ENCODE data around the gene HSD17B12.

The HSD17B12 gene

GRCh38 chr11:43853781-43854180 lies 173.2 kb downstream of the HSD17B12 start:
- DNase-seq (ENCODE audit: insufficient read length, low spot score) (no peak), FAIRE-seq (no peak)

GRCh38 chr11:43856993-43857392 lies 176.5 kb downstream of the HSD17B12 start:
- no peak for DNase-seq (ENCODE audit: insufficient read length, low spot score)
- FAIRE-seq = no peak

GRCh38 chr11:43861141-43861540 lies 180.6 kb downstream of the HSD17B12 start:
- FAIRE-seq = no peak
- no peak for DNase-seq (ENCODE audit: insufficient read length, low spot score)

- DNase-seq (ENCODE audit: insufficient read length, low spot score) (no peak), FAIRE-seq (no peak)
These were observed 186.0 kb downstream of the HSD17B12 start for GRCh38 chr11:43866520-43866919.

GRCh38 chr11:43866969-43867368 lies 186.4 kb downstream of the HSD17B12 start:
- no peak for DNase-seq (ENCODE audit: insufficient read length, low spot score)
- FAIRE-seq = no peak

- FAIRE-seq (peak; percentile 96), DNase-seq (ENCODE audit: insufficient read length, low spot score) (peak; percentile 62)
These were observed 188.5 kb downstream of the HSD17B12 start for GRCh38 chr11:43868852-43869567.

- no peak for DNase-seq (ENCODE audit: insufficient read length, low spot score)
- FAIRE-seq = no peak
These were observed 190.5 kb downstream of the HSD17B12 start for GRCh38 chr11:43871051-43871450.

GRCh38 chr11:43872995-43873394 lies 192.5 kb downstream of the HSD17B12 start:
- DNase-seq (ENCODE audit: insufficient read length, low spot score) (no peak), FAIRE-seq (no peak)

- no peak for DNase-seq (ENCODE audit: insufficient read length, low spot score)
- FAIRE-seq = no peak
These were observed 193.5 kb downstream of the HSD17B12 start for GRCh38 chr11:43874078-43874477.

- FAIRE-seq (no peak), DNase-seq (ENCODE audit: insufficient read length, low spot score) (no peak)
These were observed 194.2 kb downstream of the HSD17B12 start for GRCh38 chr11:43874738-43875137.

- DNase-seq (ENCODE audit: insufficient read length, low spot score) (no peak), FAIRE-seq (no peak)
These were observed 199.5 kb downstream of the HSD17B12 start for GRCh38 chr11:43879789-43880639.

GRCh38 chr11:43880640-43881159 lies 200.2 kb downstream of the HSD17B12 start, which contains the start of gene ALKBH3:
Gene ALKBH3 (plus strand): TSS chr11:43880831. CDS start chr11:43882653, 1,822 bp downstream.
- DNase-seq (ENCODE audit: insufficient read length, low spot score) (peak; percentile 70), FAIRE-seq (peak; percentile 88)

- FAIRE-seq (no peak), DNase-seq (ENCODE audit: insufficient read length, low spot score) (no peak)
These were observed 212.3 kb downstream of the HSD17B12 start for GRCh38 chr11:43892851-43893250.

GRCh38 chr11:43894546-43894945 lies 214.0 kb downstream of the HSD17B12 start:
- FAIRE-seq = no peak
- DNase-seq (ENCODE audit: insufficient read length, low spot score) = no peak

- FAIRE-seq = no peak
- DNase-seq (ENCODE audit: insufficient read length, low spot score) = no peak
These were observed 215.1 kb downstream of the HSD17B12 start for GRCh38 chr11:43895601-43896000.

GRCh38 chr11:43898574-43898973 lies 218.0 kb downstream of the HSD17B12 start:
- FAIRE-seq (no peak), DNase-seq (ENCODE audit: insufficient read length, low spot score) (no peak)

- DNase-seq (ENCODE audit: insufficient read length, low spot score) (no peak), FAIRE-seq (no peak)
These were observed 218.6 kb downstream of the HSD17B12 start for GRCh38 chr11:43899094-43899493.

- FAIRE-seq = no peak
- no peak for DNase-seq (ENCODE audit: insufficient read length, low spot score)
These were observed 221.0 kb downstream of the HSD17B12 start for GRCh38 chr11:43901551-43901950.

GRCh38 chr11:43903078-43903477 lies 222.5 kb downstream of the HSD17B12 start:
- FAIRE-seq (no peak), DNase-seq (ENCODE audit: insufficient read length, low spot score) (no peak)

- DNase-seq (ENCODE audit: insufficient read length, low spot score) = no peak
- no peak for FAIRE-seq
These were observed 223.4 kb downstream of the HSD17B12 start for GRCh38 chr11:43903969-43904368.

GRCh38 chr11:43904742-43905535 lies 224.4 kb downstream of the HSD17B12 start:
- DNase-seq (ENCODE audit: insufficient read length, low spot score) = no peak
- no peak for FAIRE-seq

All from GM19239 (cell line).